Right lobe of liver (tissue), 4 donors: ENCODE results near the gene CACNA1D.

Experiments
- POLR2A ChIP-seq: fragments of 450-650 bp; IDR thresholded peaks from one replicate; pipeline ENCODE4 v1.6.1; 2017; ENCODE audit warnings: antibody characterized with exemption, mild to moderate bottlenecking
- TF ChIP-seq, protein P1 (sequence below), 4 donors: fragments of 200-600 bp in 3 of 4; fragments of 450-650 bp in 1 of 4; IDR thresholded peaks; one replicate each; pipeline versions ENCODE4 v1.5.1 to v1.8.0; 2016 to 2022; ENCODE audit warnings: antibody characterized with exemption in 4 of 4, mild to moderate bottlenecking in 2 of 4
- donor health status: DM: no; HTN: no; CAD: no.
- donor health status: DM: no; HTN: no; CAD: no.
- donor health status: DM: no; HTN: yes; CAD: no.

GRCh38 chr3:53597136-53597915, 102.9 kb downstream of the CACNA1D start:
- TF ChIP-seq POLR2A, result no peak
- TF ChIP-seq, protein P1, sequence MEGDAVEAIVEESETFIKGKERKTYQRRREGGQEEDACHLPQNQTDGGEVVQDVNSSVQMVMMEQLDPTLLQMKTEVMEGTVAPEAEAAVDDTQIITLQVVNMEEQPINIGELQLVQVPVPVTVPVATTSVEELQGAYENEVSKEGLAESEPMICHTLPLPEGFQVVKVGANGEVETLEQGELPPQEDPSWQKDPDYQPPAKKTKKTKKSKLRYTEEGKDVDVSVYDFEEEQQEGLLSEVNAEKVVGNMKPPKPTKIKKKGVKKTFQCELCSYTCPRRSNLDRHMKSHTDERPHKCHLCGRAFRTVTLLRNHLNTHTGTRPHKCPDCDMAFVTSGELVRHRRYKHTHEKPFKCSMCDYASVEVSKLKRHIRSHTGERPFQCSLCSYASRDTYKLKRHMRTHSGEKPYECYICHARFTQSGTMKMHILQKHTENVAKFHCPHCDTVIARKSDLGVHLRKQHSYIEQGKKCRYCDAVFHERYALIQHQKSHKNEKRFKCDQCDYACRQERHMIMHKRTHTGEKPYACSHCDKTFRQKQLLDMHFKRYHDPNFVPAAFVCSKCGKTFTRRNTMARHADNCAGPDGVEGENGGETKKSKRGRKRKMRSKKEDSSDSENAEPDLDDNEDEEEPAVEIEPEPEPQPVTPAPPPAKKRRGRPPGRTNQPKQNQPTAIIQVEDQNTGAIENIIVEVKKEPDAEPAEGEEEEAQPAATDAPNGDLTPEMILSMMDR (IDR thresholded peaks at IDR 0.05), result no peak
